Osteocyte (in vitro differentiated cells): ENCODE data around the gene ETV6. TPM values are rescaled to one million over a fixed set of nuclear protein-coding genes. Genes with fewer than 3 reads are reported as not detected.

Source experiments
- DNase-seq: peaks from one replicate; pipeline ENCODE4 v3.0.0; 2021; ENCODE audit warnings: mixed read lengths; ENCODE audit not compliant: unreplicated experiment; ENCODE audit errors: extremely low spot score
- H3K27ac Mint-ChIP-seq: one replicate; pipeline ENCODE4 v1.8.0; 2021; ENCODE audit warnings: mild to moderate bottlenecking, mixed read lengths; ENCODE audit not compliant: unreplicated experiment
- H3K27me3 Mint-ChIP-seq: one replicate; pipeline ENCODE4 v1.8.0; 2021; ENCODE audit warnings: mixed read lengths; ENCODE audit not compliant: unreplicated experiment
- H3K36me3 Mint-ChIP-seq: one replicate; pipeline ENCODE4 v1.8.0; 2021; ENCODE audit warnings: mixed read lengths; ENCODE audit not compliant: unreplicated experiment
- H3K4me1 Mint-ChIP-seq: one replicate; pipeline ENCODE4 v1.8.0; 2021; ENCODE audit warnings: mixed read lengths; ENCODE audit not compliant: unreplicated experiment
- H3K4me3 Mint-ChIP-seq: one replicate; pipeline ENCODE4 v1.8.0; 2021; ENCODE audit warnings: mild to moderate bottlenecking, moderate library complexity, mixed read lengths; ENCODE audit not compliant: unreplicated experiment
- H3K9me3 Mint-ChIP-seq: one replicate; pipeline ENCODE4 v1.8.0; 2021; ENCODE audit warnings: mixed read lengths; ENCODE audit not compliant: unreplicated experiment
- total RNA-seq: library from RNA; stranded (reverse); gene quantifications from 2 replicates; pipeline ENCODE4 v1.2.1, GENCODE V29; 2021
- TF ChIP-seq, protein P1 (sequence below): fragments of 200-600 bp; sonication (generic); IDR thresholded peaks from 2 replicates; pipeline ENCODE4 v1.5.0; 2021; ENCODE audit warnings: antibody characterized with exemption, mild to moderate bottlenecking, moderate library complexity

ETV6 gene
- total RNA-seq, 1 donor from 2014 or later: 24.4 TPM

- H3K27ac Mint-ChIP-seq: no peak overlapping the region
- peaks cover 28% of the 10 kb centered on the region for H3K4me1 Mint-ChIP-seq
- no peaks in the 10 kb centered on the region for H3K9me3 Mint-ChIP-seq
- peaks cover 12% of the 10 kb centered on the region for H3K36me3 Mint-ChIP-seq
- DNase-seq: no peak
- no peak overlapping the region for H3K4me3 Mint-ChIP-seq
- TF ChIP-seq, protein P1, sequence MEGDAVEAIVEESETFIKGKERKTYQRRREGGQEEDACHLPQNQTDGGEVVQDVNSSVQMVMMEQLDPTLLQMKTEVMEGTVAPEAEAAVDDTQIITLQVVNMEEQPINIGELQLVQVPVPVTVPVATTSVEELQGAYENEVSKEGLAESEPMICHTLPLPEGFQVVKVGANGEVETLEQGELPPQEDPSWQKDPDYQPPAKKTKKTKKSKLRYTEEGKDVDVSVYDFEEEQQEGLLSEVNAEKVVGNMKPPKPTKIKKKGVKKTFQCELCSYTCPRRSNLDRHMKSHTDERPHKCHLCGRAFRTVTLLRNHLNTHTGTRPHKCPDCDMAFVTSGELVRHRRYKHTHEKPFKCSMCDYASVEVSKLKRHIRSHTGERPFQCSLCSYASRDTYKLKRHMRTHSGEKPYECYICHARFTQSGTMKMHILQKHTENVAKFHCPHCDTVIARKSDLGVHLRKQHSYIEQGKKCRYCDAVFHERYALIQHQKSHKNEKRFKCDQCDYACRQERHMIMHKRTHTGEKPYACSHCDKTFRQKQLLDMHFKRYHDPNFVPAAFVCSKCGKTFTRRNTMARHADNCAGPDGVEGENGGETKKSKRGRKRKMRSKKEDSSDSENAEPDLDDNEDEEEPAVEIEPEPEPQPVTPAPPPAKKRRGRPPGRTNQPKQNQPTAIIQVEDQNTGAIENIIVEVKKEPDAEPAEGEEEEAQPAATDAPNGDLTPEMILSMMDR: no peak
- H3K27me3 Mint-ChIP-seq: no peaks in the 10 kb centered on the region
Observed at GRCh38 chr12:11801643-11802042, 152.2 kb downstream of the ETV6 start.

GRCh38 chr12:11804130-11804529 is 154.7 kb downstream of the ETV6 start:
- Mint-ChIP-seq H3K4me3 (no peak overlapping the region), H3K9me3 (no peaks in the 10 kb centered on the region), H3K27ac (no peak overlapping the region), H3K4me1 (peaks cover 3% of the 10 kb centered on the region), H3K27me3 (no peaks in the 10 kb centered on the region), H3K36me3 (peaks cover 12% of the 10 kb centered on the region)
- TF ChIP-seq, protein P1: no peak
- DNase-seq: no peak

- Mint-ChIP-seq H3K27ac (no peak overlapping the region), H3K36me3 (peaks cover 12% of the 10 kb centered on the region), H3K4me1 (no peaks in the 10 kb centered on the region), H3K4me3 (no peak overlapping the region), H3K27me3 (no peaks in the 10 kb centered on the region), H3K9me3 (no peaks in the 10 kb centered on the region)
- no peak for DNase-seq
- TF ChIP-seq, protein P1: peak; percentile 22
Observed at GRCh38 chr12:11805043-11805442, 155.6 kb downstream of the ETV6 start.

GRCh38 chr12:11805680-11806079 is 156.2 kb downstream of the ETV6 start:
- TF ChIP-seq, protein P1: no peak
- no peak overlapping the region for H3K27ac Mint-ChIP-seq
- no peak overlapping the region for H3K4me3 Mint-ChIP-seq

DNA sequence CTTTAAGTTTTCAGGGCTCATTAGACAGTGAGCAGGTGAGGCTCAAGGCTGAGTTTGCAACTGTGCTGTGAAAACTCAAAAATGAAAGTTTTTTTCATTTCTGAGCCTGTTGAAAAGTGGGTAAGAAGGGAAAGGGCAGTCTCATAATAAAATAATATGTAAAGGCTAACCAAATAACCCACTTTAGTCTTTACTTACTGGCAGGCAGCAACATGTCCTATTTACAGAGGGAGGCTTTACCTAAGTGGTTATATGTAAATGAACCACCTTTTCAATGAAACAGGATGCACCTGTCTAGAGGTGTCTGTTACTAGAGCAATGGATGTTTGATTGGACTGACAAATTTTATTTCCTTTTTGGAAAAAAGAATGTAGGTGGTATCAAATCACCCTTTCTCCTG is 158.0 kb downstream of the ETV6 start:
- Mint-ChIP-seq H3K9me3 (no peaks in the 10 kb centered on the region), H3K4me1 (peaks cover 11% of the 10 kb centered on the region), H3K4me3 (no peak overlapping the region), H3K27ac (no peak overlapping the region), H3K36me3 (peaks cover 9% of the 10 kb centered on the region), H3K27me3 (no peaks in the 10 kb centered on the region)
- TF ChIP-seq, protein P1: no peak
- no peak for DNase-seq

More at GRCh38 chr12:11805680-11806079, 156.2 kb downstream of the ETV6 start:
- peaks cover 12% of the 10 kb centered on the region for H3K36me3 Mint-ChIP-seq
- no peaks in the 10 kb centered on the region for H3K4me1 Mint-ChIP-seq
- no peaks in the 10 kb centered on the region for H3K9me3 Mint-ChIP-seq
- no peaks in the 10 kb centered on the region for H3K27me3 Mint-ChIP-seq
- no peak for DNase-seq
